ENCODE measurements around the gene KDM5A. TPM values are rescaled to one million over a fixed set of nuclear protein-coding genes. Genes with fewer than 3 reads are reported as not detected.

KDM5A gene
- total RNA-seq, 1 donor from 2014 or later: 63.1 TPM

GRCh38 chr12:262113-262512 is 127.0 kb downstream of the KDM5A start:
- Mint-ChIP-seq H3K27ac (ENCODE audit: unreplicated experiment) (no peak overlapping the region), H3K9me3 (no peaks in the 10 kb centered on the region), H3K4me1 (no peaks in the 10 kb centered on the region), H3K27me3 (ENCODE audit: low read depth) (peaks cover 18% of the 10 kb centered on the region), H3K4me3 (no peak overlapping the region), H3K36me3 (ENCODE audit: low read depth) (no peaks in the 10 kb centered on the region)
- DNase-seq (ENCODE audit: low read depth, low spot score): no peak
- TF ChIP-seq CTCF (conservative IDR thresholded peaks at IDR 0.05): no peak

GRCh38 chr12:257521-258321 is 131.4 kb downstream of the KDM5A start:
- no peak for DNase-seq (ENCODE audit: low read depth, low spot score)
- peaks cover 26% of the 10 kb centered on the region for H3K27me3 Mint-ChIP-seq (ENCODE audit: low read depth)
- TF ChIP-seq CTCF (conservative IDR thresholded peaks at IDR 0.05): no peak
- H3K36me3 Mint-ChIP-seq (ENCODE audit: low read depth): no peaks in the 10 kb centered on the region
- no peak overlapping the region for H3K27ac Mint-ChIP-seq (ENCODE audit: unreplicated experiment)
- no peaks in the 10 kb centered on the region for H3K4me1 Mint-ChIP-seq
- H3K9me3 Mint-ChIP-seq: no peaks in the 10 kb centered on the region
- H3K4me3 Mint-ChIP-seq: no peak overlapping the region

GRCh38 chr12:256958-257357 is 132.2 kb downstream of the KDM5A start:
- Mint-ChIP-seq H3K27ac (ENCODE audit: unreplicated experiment) (no peak overlapping the region), H3K4me3 (no peak overlapping the region), H3K36me3 (ENCODE audit: low read depth) (no peaks in the 10 kb centered on the region), H3K4me1 (no peaks in the 10 kb centered on the region), H3K27me3 (ENCODE audit: low read depth) (peaks cover 30% of the 10 kb centered on the region), H3K9me3 (no peaks in the 10 kb centered on the region)
- DNase-seq (ENCODE audit: low read depth, low spot score): no peak
- no peak for TF ChIP-seq CTCF (conservative IDR thresholded peaks at IDR 0.05)

- H3K4me3 Mint-ChIP-seq: no peak overlapping the region
- H3K4me1 Mint-ChIP-seq: no peaks in the 10 kb centered on the region
- H3K36me3 Mint-ChIP-seq (ENCODE audit: low read depth): no peaks in the 10 kb centered on the region
- DNase-seq (ENCODE audit: low read depth, low spot score): no peak
- no peak overlapping the region for H3K27ac Mint-ChIP-seq (ENCODE audit: unreplicated experiment)
- no peaks in the 10 kb centered on the region for H3K9me3 Mint-ChIP-seq
- peaks cover 30% of the 10 kb centered on the region for H3K27me3 Mint-ChIP-seq (ENCODE audit: low read depth)
- no peak for TF ChIP-seq CTCF (conservative IDR thresholded peaks at IDR 0.05)
Measured at GRCh38 chr12:256225-256624, 132.9 kb downstream of the KDM5A start.

GRCh38 chr12:254912-255311 is 134.2 kb downstream of the KDM5A start:
- Mint-ChIP-seq H3K27ac (ENCODE audit: unreplicated experiment) (no peak overlapping the region), H3K36me3 (ENCODE audit: low read depth) (no peaks in the 10 kb centered on the region), H3K27me3 (ENCODE audit: low read depth) (peaks cover 31% of the 10 kb centered on the region), H3K9me3 (peaks cover 1% of the 10 kb centered on the region), H3K4me1 (no peaks in the 10 kb centered on the region), H3K4me3 (no peak overlapping the region)
- TF ChIP-seq CTCF (conservative IDR thresholded peaks at IDR 0.05): no peak
- DNase-seq (ENCODE audit: low read depth, low spot score): no peak

Data from neural crest cell (in vitro differentiated cells).